GM06990 (cell line): ENCODE measurements around the gene LRRC59.

Experiments used
- DNase-seq: peaks from one replicate; pipeline ENCODE4 v3.0.0-alpha.2; 2011; ENCODE audit not compliant: insufficient read length; ENCODE audit errors: extremely low read depth
- H3K27me3 ChIP-seq: replicated peaks from 2 replicates; pipeline ENCODE4 v1.6.0; 2011; ENCODE audit warnings: low read length; ENCODE audit not compliant: control insufficient read depth, insufficient read depth
- H3K36me3 ChIP-seq: 2 replicates; pipeline ENCODE4 v1.5.1; 2011; ENCODE audit warnings: low read length; ENCODE audit not compliant: control insufficient read depth, insufficient read depth
- H3K4me3 ChIP-seq: replicated peaks from 2 replicates; pipeline ENCODE4 v1.5.1; 2011; ENCODE audit warnings: low read depth, mild to moderate bottlenecking, control low read depth, low read length
- TF ChIP-seq, protein P1 (sequence below): IDR thresholded peaks from 2 replicates; pipeline ENCODE4 v1.5.1; 2011; ENCODE audit warnings: low read length, control low read depth, mild to moderate bottlenecking, inconsistent platforms; ENCODE audit not compliant: insufficient read depth, poor library complexity, severe bottlenecking

LRRC59 gene

DNA sequence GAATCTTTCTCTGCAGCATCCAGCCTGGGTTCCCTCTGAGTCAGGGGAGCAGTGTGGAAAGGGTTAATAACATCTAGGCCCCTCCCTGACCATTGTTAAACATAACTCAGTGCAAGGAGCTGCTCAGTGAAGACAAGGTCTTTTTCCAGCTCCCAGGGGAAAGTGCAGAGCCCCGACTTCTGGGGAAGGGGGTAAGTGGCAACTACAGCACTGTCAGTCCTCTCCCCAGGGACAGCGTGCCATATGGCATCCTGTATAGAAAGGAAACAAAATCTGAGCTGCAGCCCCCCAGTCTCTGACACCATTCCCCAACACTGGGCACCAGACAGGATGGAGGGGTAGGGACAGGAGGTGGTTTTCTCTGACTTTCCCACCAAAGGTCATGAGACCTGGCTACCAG, 32.2 kb downstream of the LRRC59 start:
- TF ChIP-seq, protein P1, sequence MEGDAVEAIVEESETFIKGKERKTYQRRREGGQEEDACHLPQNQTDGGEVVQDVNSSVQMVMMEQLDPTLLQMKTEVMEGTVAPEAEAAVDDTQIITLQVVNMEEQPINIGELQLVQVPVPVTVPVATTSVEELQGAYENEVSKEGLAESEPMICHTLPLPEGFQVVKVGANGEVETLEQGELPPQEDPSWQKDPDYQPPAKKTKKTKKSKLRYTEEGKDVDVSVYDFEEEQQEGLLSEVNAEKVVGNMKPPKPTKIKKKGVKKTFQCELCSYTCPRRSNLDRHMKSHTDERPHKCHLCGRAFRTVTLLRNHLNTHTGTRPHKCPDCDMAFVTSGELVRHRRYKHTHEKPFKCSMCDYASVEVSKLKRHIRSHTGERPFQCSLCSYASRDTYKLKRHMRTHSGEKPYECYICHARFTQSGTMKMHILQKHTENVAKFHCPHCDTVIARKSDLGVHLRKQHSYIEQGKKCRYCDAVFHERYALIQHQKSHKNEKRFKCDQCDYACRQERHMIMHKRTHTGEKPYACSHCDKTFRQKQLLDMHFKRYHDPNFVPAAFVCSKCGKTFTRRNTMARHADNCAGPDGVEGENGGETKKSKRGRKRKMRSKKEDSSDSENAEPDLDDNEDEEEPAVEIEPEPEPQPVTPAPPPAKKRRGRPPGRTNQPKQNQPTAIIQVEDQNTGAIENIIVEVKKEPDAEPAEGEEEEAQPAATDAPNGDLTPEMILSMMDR: no peak
- H3K4me3 ChIP-seq: no peak overlapping the region
- no peaks in the 10 kb centered on the region for H3K27me3 ChIP-seq
- no peak for DNase-seq
- peaks cover 22% of the 10 kb centered on the region for H3K36me3 ChIP-seq

DNA sequence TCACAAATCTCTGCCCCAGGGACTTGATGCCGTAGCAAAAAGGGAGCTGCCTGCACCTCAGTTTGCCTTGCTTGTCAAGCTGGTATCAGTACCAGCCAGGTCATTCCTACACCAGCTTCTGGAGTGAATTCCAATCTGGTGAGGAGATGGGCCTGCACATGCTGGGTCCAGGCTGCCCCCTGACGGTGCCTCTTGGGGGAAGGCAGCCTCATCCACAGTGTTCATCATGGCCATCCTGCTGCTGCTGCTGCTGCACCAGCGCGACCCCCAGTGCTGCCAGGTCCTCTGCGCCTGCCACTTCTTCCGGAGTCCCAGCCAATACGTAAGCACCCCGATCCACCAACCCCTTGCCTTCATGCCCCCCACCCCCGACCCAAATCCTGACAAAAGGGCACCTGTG, 32.6 kb downstream of the LRRC59 start:
- Histone ChIP-seq H3K4me3 (no peak overlapping the region), H3K36me3 (peaks cover 18% of the 10 kb centered on the region), H3K27me3 (no peaks in the 10 kb centered on the region)
- DNase-seq: no peak
- TF ChIP-seq, protein P1: no peak

DNA sequence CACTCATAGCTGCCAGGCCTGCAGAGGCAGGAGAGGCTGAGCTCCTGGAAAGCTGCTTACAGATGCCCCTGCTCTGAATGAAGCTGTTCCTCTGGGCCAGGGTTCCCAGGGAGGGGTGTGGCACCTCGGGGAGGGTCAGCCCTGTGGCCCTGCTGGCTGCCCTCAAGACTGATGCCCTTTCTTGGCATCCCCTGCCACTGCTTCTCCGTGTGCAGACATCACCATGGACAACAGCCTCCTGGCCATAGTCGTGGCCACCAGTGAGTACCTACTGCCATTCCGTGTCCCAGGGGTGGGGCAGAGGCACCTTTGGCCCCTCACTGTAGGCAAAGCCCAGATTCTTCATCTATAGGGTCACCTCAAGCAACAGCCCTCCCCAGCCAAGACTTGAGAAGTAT, 33.3 kb downstream of the LRRC59 start:
- H3K36me3 ChIP-seq: peaks cover 20% of the 10 kb centered on the region
- TF ChIP-seq, protein P1: no peak
- H3K27me3 ChIP-seq: no peaks in the 10 kb centered on the region
- no peak overlapping the region for H3K4me3 ChIP-seq
- no peak for DNase-seq

DNA sequence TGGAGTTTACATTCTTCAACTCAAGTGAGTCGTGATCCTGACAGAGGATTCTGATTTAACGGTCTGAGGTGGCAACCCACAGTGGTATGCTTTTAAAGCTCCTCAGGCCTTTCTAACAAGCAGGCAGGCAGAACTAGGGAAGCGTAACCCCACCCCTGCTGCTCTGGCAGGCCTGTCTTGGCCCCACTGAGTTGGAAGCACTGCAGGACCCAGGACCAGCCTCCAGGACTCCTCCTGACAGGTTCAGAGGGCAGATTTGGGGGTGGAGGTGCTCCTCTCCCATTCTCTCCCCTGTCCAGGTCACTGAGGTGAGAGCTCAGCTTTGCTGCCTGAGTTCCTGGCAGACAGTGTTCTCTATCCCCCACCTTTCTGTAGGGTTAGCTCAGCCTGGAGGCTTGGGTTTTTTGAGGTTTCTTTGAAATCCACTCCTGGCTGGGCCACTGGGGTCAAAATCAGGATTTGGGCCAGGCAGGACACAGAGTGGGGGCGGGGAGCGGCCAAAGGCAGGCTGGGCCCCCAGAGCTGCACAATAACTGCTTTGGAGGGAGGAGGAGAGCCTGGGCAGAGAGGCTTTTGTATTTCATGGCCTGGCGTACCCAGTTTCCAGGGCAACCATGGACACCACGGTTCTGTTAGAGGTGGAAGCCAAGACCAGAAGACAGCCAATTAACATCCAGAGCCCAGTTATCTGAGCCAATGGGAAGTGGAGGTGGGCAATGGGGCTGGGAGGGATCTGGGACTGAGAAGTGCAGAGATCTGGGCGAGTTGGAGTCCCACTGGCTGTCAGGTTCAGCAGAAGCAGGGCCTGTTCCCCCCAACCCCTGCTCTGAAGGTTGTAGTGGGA, 33.9 kb downstream of the LRRC59 start:
- DNase-seq: no peak
- Histone ChIP-seq H3K4me3 (no peak overlapping the region), H3K27me3 (no peaks in the 10 kb centered on the region), H3K36me3 (peaks cover 21% of the 10 kb centered on the region)
- TF ChIP-seq, protein P1: no peak

DNA sequence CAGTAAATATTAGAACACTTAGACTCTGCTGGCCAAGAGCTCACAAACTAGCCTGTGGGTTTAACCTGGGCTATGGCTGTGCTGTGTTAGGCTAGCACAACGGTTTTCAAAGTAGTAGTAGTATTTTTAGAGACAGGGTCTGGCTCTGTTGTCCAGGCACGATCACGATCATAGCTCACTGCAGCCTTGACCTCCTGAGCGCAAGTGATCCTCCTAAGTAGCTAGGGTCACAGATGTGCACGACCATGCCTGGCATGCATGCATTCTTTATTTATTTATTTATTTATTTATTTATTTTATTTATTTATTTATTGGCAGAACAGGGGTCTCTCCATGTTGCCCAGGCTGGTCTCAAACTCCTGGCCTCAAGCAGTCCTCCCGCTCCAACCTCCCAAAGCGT, 34.7 kb downstream of the LRRC59 start:
- DNase-seq: no peak
- H3K27me3 ChIP-seq: no peaks in the 10 kb centered on the region
- H3K36me3 ChIP-seq: peaks cover 14% of the 10 kb centered on the region
- TF ChIP-seq, protein P1: no peak
- H3K4me3 ChIP-seq: no peak overlapping the region
